ENCODE data around the gene PSME4. TPM values are rescaled to one million over a fixed set of nuclear protein-coding genes. Genes with fewer than 3 reads are reported as not detected.

The PSME4 gene
- total and polyA plus RNA-seq, 2 of the 13 experiments (the other 11 are each of a cell fraction or from before 2014, with no cell fraction given) = 52.1 to 77.8 TPM

DNA sequence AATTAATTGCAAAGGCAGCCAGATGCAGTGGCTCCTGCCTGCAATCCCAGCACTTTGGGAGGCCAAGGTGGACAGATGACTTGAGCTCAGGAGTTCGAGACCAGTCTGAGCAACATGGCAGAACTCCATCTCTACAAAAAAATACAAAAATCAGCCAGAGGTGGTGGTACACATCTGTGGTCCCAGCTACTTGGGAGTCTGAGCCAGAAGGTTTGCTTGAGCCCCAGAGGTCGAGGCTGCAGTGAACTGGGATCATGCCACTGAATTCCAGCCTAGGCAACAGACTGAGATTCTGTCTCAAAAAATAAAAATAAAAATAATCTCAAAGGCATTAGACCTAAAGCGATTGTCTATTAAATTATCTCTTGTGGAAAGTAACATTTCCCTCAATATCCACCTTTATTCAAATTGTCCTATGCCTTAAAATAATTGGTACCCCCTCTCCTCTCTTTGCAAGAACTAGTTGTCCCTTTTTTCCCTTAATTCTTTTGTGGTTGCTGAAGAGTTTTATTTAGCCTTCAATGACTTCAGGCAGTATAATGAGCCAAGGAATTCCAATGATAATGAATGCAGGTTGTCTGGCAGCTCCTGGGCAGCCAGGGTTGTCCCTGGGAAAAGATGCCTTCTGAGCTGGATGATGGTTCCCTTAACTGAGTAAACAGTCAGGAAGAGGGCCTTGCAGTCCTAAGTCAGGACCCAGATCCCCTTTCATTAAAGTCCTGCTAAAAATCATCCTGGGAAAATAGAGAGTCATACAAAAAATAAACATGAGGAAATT, 143.2 kb downstream of the PSME4 start (continued):
- TF ChIP-seq MTF2 (CRISPR knock-in tag; IDR thresholded peaks at IDR 0.05; ENCODE audit: borderline replicate concordance) (0 out of 2 replicates have a peak, but pooled peaks have one; percentile 49), TBP (CRISPR knock-in tag; IDR thresholded peaks at IDR 0.05) (no peak), HNRNPH1 (optimal IDR thresholded peaks at IDR 0.05; ENCODE audit: low read depth, low read length) (no peak), ZNF510 (CRISPR knock-in tag; IDR thresholded peaks at IDR 0.05; ENCODE audit: low read depth) (no peak), NAIF1 (CRISPR knock-in tag; IDR thresholded peaks at IDR 0.05; ENCODE audit: borderline replicate concordance) (peak; percentile 31; the same call in 1 of the 2 replicates), TAF1 (CRISPR knock-in tag; IDR thresholded peaks at IDR 0.05) (no peak; the same call in 1 of the 2 replicates), ZNF235 (CRISPR knock-in tag; IDR thresholded peaks at IDR 0.05; ENCODE audit: borderline replicate concordance) (no peak), ZNF572 (CRISPR knock-in tag; IDR thresholded peaks at IDR 0.05) (no peak)
- TF ChIP-seq, protein P1, sequence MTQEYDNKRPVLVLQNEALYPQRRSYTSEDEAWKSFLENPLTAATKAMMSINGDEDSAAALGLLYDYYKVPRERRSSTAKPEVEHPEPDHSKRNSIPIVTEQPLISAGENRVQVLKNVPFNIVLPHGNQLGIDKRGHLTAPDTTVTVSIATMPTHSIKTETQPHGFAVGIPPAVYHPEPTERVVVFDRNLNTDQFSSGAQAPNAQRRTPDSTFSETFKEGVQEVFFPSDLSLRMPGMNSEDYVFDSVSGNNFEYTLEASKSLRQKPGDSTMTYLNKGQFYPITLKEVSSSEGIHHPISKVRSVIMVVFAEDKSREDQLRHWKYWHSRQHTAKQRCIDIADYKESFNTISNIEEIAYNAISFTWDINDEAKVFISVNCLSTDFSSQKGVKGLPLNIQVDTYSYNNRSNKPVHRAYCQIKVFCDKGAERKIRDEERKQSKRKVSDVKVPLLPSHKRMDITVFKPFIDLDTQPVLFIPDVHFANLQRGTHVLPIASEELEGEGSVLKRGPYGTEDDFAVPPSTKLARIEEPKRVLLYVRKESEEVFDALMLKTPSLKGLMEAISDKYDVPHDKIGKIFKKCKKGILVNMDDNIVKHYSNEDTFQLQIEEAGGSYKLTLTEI (CRISPR knock-in tag; conservative IDR thresholded peaks at IDR 0.05) = no peak
- TF ChIP-seq, protein P2, sequence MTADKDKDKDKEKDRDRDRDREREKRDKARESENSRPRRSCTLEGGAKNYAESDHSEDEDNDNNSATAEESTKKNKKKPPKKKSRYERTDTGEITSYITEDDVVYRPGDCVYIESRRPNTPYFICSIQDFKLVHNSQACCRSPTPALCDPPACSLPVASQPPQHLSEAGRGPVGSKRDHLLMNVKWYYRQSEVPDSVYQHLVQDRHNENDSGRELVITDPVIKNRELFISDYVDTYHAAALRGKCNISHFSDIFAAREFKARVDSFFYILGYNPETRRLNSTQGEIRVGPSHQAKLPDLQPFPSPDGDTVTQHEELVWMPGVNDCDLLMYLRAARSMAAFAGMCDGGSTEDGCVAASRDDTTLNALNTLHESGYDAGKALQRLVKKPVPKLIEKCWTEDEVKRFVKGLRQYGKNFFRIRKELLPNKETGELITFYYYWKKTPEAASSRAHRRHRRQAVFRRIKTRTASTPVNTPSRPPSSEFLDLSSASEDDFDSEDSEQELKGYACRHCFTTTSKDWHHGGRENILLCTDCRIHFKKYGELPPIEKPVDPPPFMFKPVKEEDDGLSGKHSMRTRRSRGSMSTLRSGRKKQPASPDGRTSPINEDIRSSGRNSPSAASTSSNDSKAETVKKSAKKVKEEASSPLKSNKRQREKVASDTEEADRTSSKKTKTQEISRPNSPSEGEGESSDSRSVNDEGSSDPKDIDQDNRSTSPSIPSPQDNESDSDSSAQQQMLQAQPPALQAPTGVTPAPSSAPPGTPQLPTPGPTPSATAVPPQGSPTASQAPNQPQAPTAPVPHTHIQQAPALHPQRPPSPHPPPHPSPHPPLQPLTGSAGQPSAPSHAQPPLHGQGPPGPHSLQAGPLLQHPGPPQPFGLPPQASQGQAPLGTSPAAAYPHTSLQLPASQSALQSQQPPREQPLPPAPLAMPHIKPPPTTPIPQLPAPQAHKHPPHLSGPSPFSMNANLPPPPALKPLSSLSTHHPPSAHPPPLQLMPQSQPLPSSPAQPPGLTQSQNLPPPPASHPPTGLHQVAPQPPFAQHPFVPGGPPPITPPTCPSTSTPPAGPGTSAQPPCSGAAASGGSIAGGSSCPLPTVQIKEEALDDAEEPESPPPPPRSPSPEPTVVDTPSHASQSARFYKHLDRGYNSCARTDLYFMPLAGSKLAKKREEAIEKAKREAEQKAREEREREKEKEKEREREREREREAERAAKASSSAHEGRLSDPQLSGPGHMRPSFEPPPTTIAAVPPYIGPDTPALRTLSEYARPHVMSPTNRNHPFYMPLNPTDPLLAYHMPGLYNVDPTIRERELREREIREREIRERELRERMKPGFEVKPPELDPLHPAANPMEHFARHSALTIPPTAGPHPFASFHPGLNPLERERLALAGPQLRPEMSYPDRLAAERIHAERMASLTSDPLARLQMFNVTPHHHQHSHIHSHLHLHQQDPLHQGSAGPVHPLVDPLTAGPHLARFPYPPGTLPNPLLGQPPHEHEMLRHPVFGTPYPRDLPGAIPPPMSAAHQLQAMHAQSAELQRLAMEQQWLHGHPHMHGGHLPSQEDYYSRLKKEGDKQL (CRISPR knock-in tag; IDR thresholded peaks at IDR 0.05; ENCODE audit: low read depth) = no peak
- TF ChIP-seq, protein P3, sequence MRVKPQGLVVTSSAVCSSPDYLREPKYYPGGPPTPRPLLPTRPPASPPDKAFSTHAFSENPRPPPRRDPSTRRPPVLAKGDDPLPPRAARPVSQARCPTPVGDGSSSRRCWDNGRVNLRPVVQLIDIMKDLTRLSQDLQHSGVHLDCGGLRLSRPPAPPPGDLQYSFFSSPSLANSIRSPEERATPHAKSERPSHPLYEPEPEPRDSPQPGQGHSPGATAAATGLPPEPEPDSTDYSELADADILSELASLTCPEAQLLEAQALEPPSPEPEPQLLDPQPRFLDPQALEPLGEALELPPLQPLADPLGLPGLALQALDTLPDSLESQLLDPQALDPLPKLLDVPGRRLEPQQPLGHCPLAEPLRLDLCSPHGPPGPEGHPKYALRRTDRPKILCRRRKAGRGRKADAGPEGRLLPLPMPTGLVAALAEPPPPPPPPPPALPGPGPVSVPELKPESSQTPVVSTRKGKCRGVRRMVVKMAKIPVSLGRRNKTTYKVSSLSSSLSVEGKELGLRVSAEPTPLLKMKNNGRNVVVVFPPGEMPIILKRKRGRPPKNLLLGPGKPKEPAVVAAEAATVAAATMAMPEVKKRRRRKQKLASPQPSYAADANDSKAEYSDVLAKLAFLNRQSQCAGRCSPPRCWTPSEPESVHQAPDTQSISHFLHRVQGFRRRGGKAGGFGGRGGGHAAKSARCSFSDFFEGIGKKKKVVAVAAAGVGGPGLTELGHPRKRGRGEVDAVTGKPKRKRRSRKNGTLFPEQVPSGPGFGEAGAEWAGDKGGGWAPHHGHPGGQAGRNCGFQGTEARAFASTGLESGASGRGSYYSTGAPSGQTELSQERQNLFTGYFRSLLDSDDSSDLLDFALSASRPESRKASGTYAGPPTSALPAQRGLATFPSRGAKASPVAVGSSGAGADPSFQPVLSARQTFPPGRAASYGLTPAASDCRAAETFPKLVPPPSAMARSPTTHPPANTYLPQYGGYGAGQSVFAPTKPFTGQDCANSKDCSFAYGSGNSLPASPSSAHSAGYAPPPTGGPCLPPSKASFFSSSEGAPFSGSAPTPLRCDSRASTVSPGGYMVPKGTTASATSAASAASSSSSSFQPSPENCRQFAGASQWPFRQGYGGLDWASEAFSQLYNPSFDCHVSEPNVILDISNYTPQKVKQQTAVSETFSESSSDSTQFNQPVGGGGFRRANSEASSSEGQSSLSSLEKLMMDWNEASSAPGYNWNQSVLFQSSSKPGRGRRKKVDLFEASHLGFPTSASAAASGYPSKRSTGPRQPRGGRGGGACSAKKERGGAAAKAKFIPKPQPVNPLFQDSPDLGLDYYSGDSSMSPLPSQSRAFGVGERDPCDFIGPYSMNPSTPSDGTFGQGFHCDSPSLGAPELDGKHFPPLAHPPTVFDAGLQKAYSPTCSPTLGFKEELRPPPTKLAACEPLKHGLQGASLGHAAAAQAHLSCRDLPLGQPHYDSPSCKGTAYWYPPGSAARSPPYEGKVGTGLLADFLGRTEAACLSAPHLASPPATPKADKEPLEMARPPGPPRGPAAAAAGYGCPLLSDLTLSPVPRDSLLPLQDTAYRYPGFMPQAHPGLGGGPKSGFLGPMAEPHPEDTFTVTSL (CRISPR knock-in tag; IDR thresholded peaks at IDR 0.05; ENCODE audit: borderline replicate concordance) = no peak
- TF ChIP-seq, protein P4, sequence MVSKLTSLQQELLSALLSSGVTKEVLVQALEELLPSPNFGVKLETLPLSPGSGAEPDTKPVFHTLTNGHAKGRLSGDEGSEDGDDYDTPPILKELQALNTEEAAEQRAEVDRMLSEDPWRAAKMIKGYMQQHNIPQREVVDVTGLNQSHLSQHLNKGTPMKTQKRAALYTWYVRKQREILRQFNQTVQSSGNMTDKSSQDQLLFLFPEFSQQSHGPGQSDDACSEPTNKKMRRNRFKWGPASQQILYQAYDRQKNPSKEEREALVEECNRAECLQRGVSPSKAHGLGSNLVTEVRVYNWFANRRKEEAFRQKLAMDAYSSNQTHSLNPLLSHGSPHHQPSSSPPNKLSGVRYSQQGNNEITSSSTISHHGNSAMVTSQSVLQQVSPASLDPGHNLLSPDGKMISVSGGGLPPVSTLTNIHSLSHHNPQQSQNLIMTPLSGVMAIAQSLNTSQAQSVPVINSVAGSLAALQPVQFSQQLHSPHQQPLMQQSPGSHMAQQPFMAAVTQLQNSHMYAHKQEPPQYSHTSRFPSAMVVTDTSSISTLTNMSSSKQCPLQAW (CRISPR knock-in tag; IDR thresholded peaks at IDR 0.05) = 0 out of 2 replicates have a peak, but pooled peaks have one; percentile 6

Measured in HepG2 (cell line).